Amniotic stem cell (primary cell): Measurements from ENCODE around the gene MDFI.

ENCODE experiments used
- DNase-seq: peaks from one replicate; lab custom pipeline; 2025; lab: John Stamatoyannopoulos, UW

The MDFI gene

DNA sequence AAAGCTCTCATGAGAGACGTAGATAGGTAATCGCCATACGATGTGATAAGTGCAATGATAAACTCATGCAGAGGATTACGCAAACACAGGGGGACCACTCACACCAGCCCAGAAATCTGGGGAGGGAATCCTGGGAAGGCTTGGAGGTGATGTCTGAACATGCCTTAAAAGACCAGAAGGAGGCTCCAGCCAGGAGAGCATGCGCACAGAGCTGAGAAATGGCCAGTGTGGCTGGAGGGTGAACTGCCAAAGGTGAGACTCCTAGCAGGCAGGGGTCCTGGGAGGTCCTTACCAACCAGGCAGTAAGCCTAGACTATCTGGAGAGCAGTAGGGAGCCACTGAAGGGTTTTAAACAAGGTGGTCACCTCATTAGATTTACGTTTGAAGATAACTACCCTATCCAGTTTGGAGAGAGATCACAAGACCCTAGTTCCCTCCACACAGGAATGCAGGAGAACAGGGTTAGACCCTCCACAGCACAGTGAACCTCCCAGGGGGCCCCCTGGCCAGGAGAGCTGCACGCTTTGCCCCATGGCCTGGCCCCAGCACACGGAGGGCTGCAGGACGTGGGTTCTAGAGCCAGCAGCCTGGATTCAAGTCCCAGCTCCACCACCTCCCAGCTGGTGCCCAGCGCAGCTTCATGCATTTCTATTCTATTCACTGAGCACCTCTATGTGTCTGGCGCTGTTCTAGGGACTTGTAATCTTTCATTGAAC lies 13.1 kb downstream of the MDFI start:
- no peak for DNase-seq

- no peak for DNase-seq
These were observed 13.8 kb downstream of the MDFI start for GRCh38 chr6:41651962-41652657.

- no peak for DNase-seq
These were observed 14.8 kb downstream of the MDFI start for GRCh38 chr6:41652866-41653652.

DNA sequence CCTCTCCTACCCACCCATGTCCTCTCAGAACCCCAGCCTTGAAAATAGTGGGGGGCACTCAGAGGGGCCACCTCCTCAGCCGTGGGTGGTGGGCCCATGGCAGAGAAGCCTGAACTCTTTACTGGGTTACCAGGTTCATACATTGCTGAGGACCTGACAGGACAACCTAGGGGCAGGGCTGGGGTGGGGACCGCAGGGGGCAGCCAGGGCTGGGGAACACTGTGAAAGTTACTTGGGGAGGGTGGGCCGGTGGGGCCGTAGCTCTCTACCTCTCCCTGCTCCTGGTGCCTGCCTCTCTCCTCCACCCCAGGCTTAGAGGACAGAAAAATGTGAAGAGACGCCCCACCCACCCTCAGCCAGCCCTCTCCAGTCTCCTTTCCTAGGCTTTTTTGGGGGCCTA lies 15.4 kb downstream of the MDFI start:
- DNase-seq = no peak

GRCh38 chr6:41654151-41654697 lies 16.0 kb downstream of the MDFI start:
- DNase-seq = no peak

DNA sequence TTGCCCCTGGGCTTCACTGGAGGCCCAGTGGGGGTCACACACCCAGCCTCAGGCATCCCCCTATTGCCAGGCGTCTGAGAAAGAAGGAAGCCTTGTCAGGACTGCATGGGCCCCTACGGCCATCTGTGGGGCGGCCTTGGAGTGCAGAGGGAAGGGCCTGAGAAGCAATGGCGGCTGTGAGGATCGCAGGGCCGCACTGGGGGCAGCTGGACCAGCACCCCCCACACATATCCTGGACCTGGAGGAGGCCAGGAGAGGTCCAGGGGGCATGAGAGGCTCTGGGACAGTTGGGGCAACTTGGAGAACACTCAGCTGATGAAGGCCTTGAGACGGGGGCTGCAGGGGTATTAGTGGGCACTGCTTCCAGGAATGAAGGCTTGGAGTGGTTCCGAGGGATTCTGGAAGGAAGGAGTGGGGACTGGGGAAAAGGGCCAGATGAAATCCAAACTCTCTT lies 16.5 kb downstream of the MDFI start:
- DNase-seq = no peak

GRCh38 chr6:41655176-41655575 lies 16.9 kb downstream of the MDFI start:
- DNase-seq = no peak

GRCh38 chr6:41655646-41656001 lies 17.4 kb downstream of the MDFI start:
- no peak for DNase-seq

GRCh38 chr6:41656002-41656691 lies 17.9 kb downstream of the MDFI start:
- no peak for DNase-seq

- DNase-seq = no peak
These were observed 19.1 kb downstream of the MDFI start for GRCh38 chr6:41657131-41658094.

DNA sequence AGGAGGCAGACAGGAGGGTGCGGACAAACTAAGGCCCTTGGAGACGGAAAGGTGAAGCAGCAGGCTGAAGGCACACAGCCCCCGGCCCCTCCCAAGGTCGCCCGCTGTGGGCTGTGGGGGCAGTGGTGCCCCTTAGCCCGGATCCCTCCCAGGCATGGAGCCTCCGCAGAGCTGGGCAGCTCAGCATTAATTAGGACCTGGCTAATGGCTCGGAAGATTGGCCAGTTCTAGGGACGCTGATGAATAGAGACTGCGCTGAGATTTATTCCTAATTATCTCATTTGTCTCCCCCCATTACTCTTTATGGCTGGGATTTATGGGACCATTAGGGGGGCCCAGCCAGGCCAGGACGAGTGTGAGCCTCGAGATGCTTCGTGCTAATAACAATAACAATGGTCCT lies 20.4 kb downstream of the MDFI start:
- DNase-seq = no peak

- DNase-seq = no peak
These were observed 21.7 kb downstream of the MDFI start for GRCh38 chr6:41659935-41660334.

- no peak for DNase-seq
These were observed 25.3 kb downstream of the MDFI start for GRCh38 chr6:41663568-41663967.

GRCh38 chr6:41664271-41664670 lies 26.0 kb downstream of the MDFI start:
- no peak for DNase-seq

- DNase-seq = no peak
These were observed 28.9 kb downstream of the MDFI start for GRCh38 chr6:41667195-41667594.

DNA sequence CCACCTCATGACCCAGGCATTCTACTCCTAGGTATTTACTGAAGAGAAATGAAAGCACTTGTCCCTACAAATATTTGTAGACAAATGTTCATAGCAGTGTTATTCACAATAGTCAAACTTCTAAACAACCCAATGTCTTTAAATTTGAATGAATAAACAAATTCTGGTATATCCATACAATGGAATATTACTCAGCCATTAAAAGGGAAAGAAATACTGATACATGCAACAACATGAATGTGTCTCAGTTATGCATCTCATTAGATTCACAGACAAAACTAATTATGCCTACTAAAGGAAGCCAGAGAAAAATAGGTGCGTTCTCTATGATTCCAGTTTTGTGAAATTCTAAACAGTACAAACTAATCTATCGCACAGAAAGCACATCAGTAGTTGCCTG lies 30.7 kb downstream of the MDFI start:
- no peak for DNase-seq

DNA sequence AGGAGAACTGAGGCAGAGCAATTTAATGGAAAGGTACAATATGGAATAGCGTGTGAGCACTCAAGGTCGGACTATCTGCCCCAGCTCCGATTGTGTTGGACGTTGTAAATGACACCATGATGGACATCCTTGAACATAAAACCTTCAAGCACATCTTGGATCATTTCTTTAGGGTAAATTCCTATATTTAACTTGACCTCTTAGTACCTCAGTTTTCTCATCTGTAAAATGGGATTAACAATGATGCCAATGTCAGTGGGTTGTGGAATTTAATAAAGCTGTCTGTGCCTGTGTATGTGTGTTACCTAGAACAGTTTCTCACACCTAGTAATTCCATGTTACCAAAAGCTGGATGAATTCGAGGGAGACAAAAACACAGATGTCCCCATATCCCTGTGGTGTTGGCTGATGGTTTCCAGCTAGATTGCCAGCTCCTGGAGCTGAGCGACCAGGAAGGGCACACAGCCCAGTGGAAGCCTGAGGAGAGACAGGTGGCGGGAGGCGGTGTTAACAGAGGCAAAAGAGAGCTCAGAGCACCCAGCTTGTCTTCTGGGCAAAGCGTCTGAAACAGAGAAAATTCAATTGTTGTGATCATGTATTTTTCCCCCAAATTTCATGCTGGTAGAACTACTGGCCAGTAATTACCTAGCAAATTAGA lies 32.6 kb downstream of the MDFI start:
- DNase-seq = no peak

DNA sequence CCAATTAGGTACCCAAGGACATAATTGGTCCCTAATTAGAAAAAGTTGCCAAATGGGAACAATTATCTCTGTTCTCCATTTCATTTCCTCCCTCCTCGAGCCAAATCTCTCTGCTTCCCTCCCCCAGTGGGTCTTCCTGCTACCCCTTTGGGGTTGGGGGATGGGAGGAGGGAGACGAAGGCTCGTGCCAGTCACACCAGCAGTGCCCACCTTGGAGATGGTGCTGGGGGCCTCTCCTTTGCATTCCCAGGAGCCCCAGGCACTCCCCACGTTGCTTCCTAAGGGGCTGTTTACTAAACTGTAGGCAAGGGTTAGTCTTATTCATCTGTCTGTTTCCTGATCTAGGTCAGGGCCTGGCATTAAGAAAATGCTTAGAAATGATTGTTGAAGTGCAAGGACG lies 33.1 kb downstream of the MDFI start:
- no peak for DNase-seq

GRCh38 chr6:41672016-41672415 lies 33.7 kb downstream of the MDFI start:
- DNase-seq = no peak
